Ovary (tissue), 9 donors: Measurements from ENCODE around the gene CCDC149. TPM values are rescaled to one million over a fixed set of nuclear protein-coding genes. Genes with fewer than 3 reads are reported as not detected.

Experiments used
- DNase-seq, 5 donors: peaks; one replicate each; pipeline ENCODE4 v3.0.0-alpha.2; 2019 to 2020
- H3K27ac ChIP-seq, 2 donors: fragments of 200-600 bp; one replicate each; pipeline versions ENCODE4 v1.5.1 to v1.8.0; 2019 to 2022
- H3K27me3 ChIP-seq: fragments of 200-600 bp; one replicate; pipeline ENCODE4 v1.8.0; 2022
- H3K36me3 ChIP-seq: fragments of 200-600 bp; sonication (generic); one replicate; pipeline ENCODE4 v1.5.1; 2019
- H3K4me1 ChIP-seq: one replicate; pipeline ENCODE4 v1.8.1; 2013; ENCODE audit warnings: mild to moderate bottlenecking, moderate library complexity; ENCODE audit not compliant: insufficient read depth
- H3K4me3 ChIP-seq: fragments of 200-600 bp; sonication (generic); one replicate; pipeline ENCODE4 v1.5.1; 2017
- H3K9me3 ChIP-seq, 2 donors: fragments of 200-600 bp in 1 of 2; sonication (generic) in 1 of 2; one replicate each; pipeline versions ENCODE4 v1.5.1 to v1.8.1; 2013 to 2019; ENCODE audit warnings: mild to moderate bottlenecking in 1 of 2, moderate library complexity in 1 of 2
- EP300 ChIP-seq: sonication (generic); formaldehyde crosslinking; IDR thresholded peaks from one replicate; pipeline ENCODE4 v1.6.1; 2017; ENCODE audit warnings: antibody characterized with exemption
- POLR2A ChIP-seq: fragments of 450-650 bp; IDR thresholded peaks from one replicate; pipeline ENCODE4 v1.6.1; 2017; ENCODE audit warnings: antibody characterized with exemption, mild to moderate bottlenecking, moderate library complexity
- WGBS, 3 donors: extraction: QIAGEN DNeasy Blood & Tissue Kit in 1 of 3; methylation state at CpG; one replicate each; pipeline versions ENCODE4 v1.1.5 to v1.1.7; 2013 to 2017; 5-methylcytosine and 5-hydroxymethylcytosine counted together
- intact Hi-C, 4 donors: fragments of 100-400 bp; cut with DNase I; formaldehyde crosslinking; loops; one replicate each; pipeline versions ENCODE4 v1.11.0 to v1.15.1; 2022 to 2023
- polyA plus RNA-seq, 2 donors: library from polyadenylated mRNA; stranded (reverse); fragments of 200-250 nt in 1 of 2; fragments of 350-450 nt in 1 of 2; fragmentation: Illumina TruSeq in 1 of 2; extraction: RNeasy Lipid Tissue Mini Kit (QIAGEN cat#74804) in 1 of 2; gene quantifications; one replicate each; pipeline ENCODE4 v1.2.3, GENCODE V29; 2013 to 2014
- total RNA-seq, 7 donors: library from RNA; depleted of rRNA in 2 of 7; stranded (reverse); fragments of >200 nt in 2 of 7; fragmentation: NEBNext Ultra II Directional in 3 of 7; extraction: Animal tissue kit (Norgen Biotek cat#: 25700) in 3 of 7; gene quantifications; one replicate each; pipeline versions ENCODE4 v1.1.0 to v1.2.4, GENCODE V29; 2016 to 2023
- TF ChIP-seq, protein P1 (sequence below), 3 donors: fragments of 450-650 bp in 2 of 3; fragments of 200-600 bp in 1 of 3; IDR thresholded peaks; one replicate each; pipeline versions ENCODE4 v1.5.1 to v1.8.0; 2016 to 2022; ENCODE audit warnings: antibody characterized with exemption in 3 of 3, mild to moderate bottlenecking in 1 of 3
- donor health status: DM: no; HTN: no; CAD: no; lungs with moderate emphysema.
- donor health status: DM: no; HTN: no; CAD: no.
- donor health status: Bipolar disorder and iron deficiency.
- donor health status: DM: yes; HTN: yes; CAD: no.
- donor health status: DM: no; HTN: no; CAD: no.
- donor health status: DM: yes; HTN: yes; CAD: no.

The CCDC149 gene
- total and polyA plus RNA-seq, 9 donors = 6.2 to 21.7 (median 17.5) TPM

DNA sequence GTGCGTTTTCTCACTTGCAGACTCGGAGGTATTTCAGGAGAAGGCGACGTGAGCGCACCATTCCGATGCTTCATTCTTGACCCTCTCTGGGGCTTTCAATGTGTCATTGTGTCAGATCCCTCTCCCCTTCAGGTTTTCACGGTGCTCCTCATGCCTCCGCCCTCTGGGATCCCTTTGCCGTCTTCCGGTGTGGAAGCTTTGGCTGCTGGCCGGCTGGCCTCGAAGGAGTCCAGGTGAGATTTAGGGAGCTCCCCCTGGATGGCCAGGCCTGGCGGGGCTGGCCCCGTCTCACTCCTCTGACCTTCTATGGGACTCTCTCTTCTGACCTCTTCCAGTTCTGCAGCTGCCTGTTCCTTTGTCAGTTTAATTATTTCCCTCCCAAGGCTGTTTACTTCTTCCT, 104.6 kb downstream of the CCDC149 start:
- H3K27me3 ChIP-seq = no peaks in the 10 kb centered on the region
- H3K4me3 ChIP-seq = no peak overlapping the region
- 85 to 89% (median 86%) methylated on average over 14 of the region's 14 CpGs for WGBS, 3 donors
- H3K36me3 ChIP-seq = no peaks in the 10 kb centered on the region
- TF ChIP-seq, protein P1, sequence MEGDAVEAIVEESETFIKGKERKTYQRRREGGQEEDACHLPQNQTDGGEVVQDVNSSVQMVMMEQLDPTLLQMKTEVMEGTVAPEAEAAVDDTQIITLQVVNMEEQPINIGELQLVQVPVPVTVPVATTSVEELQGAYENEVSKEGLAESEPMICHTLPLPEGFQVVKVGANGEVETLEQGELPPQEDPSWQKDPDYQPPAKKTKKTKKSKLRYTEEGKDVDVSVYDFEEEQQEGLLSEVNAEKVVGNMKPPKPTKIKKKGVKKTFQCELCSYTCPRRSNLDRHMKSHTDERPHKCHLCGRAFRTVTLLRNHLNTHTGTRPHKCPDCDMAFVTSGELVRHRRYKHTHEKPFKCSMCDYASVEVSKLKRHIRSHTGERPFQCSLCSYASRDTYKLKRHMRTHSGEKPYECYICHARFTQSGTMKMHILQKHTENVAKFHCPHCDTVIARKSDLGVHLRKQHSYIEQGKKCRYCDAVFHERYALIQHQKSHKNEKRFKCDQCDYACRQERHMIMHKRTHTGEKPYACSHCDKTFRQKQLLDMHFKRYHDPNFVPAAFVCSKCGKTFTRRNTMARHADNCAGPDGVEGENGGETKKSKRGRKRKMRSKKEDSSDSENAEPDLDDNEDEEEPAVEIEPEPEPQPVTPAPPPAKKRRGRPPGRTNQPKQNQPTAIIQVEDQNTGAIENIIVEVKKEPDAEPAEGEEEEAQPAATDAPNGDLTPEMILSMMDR (IDR thresholded peaks at IDR 0.05) = no peak
- TF ChIP-seq EP300 (no peak), POLR2A (no peak)
- no peaks in the 10 kb centered on the region for H3K9me3 ChIP-seq
- intact Hi-C loops = no loop called here
- H3K4me1 ChIP-seq = no peaks in the 10 kb centered on the region
- DNase-seq = no peak
- H3K27ac ChIP-seq = no peak overlapping the region

DNA sequence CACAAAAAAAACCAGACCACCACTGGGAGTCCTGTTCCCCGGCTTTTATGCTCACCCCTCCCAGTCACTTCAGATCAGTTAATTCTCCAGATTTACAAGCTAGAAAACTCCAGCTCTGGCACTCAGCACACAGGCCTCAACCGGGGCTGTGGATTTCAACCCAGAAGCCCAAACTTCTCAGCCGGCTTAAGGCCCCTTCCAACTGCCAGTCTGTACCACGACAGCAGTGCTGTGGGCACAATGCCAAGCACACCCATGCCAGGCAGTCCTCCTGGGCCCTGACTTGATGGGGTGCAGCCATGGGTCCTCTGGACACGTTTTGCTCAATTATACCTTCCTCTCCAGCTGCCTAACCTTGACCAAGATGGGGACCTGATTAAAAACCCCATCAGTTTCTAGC, 105.2 kb downstream of the CCDC149 start:
- intact Hi-C loops = no loop called here
- H3K4me3 ChIP-seq = no peak overlapping the region
- H3K27me3 ChIP-seq = no peaks in the 10 kb centered on the region
- WGBS, 3 donors = 63 to 67% (median 66%) methylated on average over 5 of the region's 5 CpGs
- no peak overlapping the region for H3K27ac ChIP-seq
- TF ChIP-seq POLR2A (no peak), EP300 (no peak)
- TF ChIP-seq, protein P1 (IDR thresholded peaks at IDR 0.05) = no peak
- no peak for DNase-seq
- no peaks in the 10 kb centered on the region for H3K9me3 ChIP-seq
- no peaks in the 10 kb centered on the region for H3K36me3 ChIP-seq
- H3K4me1 ChIP-seq = no peaks in the 10 kb centered on the region

DNA sequence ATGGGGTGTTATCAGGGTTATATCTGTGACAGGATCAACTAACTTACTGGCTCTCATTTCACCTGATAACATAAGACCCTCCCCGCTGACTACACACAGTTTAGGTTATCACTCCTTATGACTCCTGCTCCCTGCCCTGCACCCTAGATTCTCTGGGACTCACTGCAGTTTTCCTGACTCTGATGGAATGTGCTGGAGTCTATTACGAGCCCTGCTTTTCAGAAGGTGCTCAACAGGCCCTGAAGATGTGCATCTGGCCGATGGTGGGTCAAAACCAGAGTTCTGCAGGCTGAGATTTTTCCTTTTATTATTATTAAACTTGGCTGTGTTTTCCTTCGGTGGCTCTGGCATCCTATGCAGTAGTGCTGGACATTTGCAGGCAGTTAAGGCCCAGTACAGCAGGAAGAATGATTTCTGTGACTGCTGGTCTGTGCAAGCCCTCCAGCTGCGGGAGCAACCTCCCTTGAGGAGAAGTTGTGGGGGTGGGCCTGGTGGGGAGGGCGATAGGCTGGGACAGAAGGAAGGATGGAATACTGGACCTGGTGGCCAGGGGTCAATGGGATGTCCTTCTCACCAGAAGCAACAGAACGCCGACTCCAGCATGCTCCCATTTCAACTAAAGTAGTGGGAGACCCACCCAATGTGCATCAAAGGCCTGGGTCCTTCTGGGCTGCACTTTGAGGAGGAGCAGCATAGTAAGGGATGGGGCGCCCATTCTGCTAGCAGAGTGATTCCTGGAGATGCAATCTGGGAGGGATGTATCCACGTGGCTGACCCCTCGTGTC, 106.4 kb downstream of the CCDC149 start:
- DNase-seq = no peak
- no peak overlapping the region for H3K27ac ChIP-seq

DNA sequence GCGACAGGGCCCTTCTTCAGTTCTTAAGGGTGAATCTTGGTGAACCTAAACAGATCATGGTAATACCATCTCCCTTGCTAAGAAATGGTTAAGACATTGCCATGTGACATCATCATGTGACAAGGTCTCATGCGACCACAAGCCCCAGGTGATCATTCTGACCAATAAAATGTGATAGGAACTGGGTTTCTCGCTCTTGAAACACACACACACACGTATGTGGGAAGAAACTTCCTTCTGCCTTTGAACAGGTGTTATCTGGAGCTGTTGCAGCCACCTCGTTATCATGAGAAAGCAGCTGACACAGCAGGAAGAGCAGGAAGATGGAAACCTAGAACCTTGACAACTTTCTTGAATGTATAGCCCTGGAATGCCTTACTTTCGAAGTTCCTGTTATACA, 107.3 kb downstream of the CCDC149 start:
- H3K4me1 ChIP-seq = peaks cover 2% of the 10 kb centered on the region
- no peak for DNase-seq
- H3K36me3 ChIP-seq = no peaks in the 10 kb centered on the region
- H3K27me3 ChIP-seq = no peaks in the 10 kb centered on the region
- intact Hi-C loops = no loop called here
- 77 to 83% (median 83%) methylated on average over 6 of the region's 6 CpGs for WGBS, 3 donors
- no peaks in the 10 kb centered on the region for H3K9me3 ChIP-seq
- no peak overlapping the region for H3K27ac ChIP-seq
- TF ChIP-seq POLR2A (no peak), EP300 (no peak)
- TF ChIP-seq, protein P1 (IDR thresholded peaks at IDR 0.05) = no peak
- H3K4me3 ChIP-seq = no peak overlapping the region

More for the DNA sequence above, 106.4 kb downstream of the CCDC149 start:
- TF ChIP-seq EP300 = no peak
- TF ChIP-seq, protein P1 (IDR thresholded peaks at IDR 0.05) = no peak
- no peak for TF ChIP-seq POLR2A
- WGBS, 3 donors = 88 to 92% (median 91%) methylated on average over 11 of the region's 11 CpGs
- Histone ChIP-seq H3K4me1 (no peaks in the 10 kb centered on the region), H3K4me3 (no peak overlapping the region), H3K36me3 (no peaks in the 10 kb centered on the region), H3K27me3 (no peaks in the 10 kb centered on the region), H3K9me3 (no peaks in the 10 kb centered on the region)
- intact Hi-C loops = no loop called here
